HCT116 (cell line): ENCODE measurements around the gene SASS6. TPM values are rescaled to one million over a fixed set of nuclear protein-coding genes. Genes with fewer than 3 reads are reported as not detected.
A peak's percentile ranks its signal among the peaks of the same experiment; 100 is the strongest.

Source experiments
- ATAC-seq: fragments of 200-7000 bp; cut with Tn5 transposase; 2 replicates; pipeline ENCODE4 v1.9.1; 2020; ENCODE audit warnings: mild to moderate bottlenecking, moderate library complexity
- BruUV-seq: library from RNA; stranded (reverse); fragments of 400-500 nt; replicated peaks from 2 replicates; lab custom pipeline; 2021; lab: Mats Ljungman, UMichigan
- CTCF ChIA-PET: fragments of 300-600 bp; sonication (Branson Sonifier 250); formaldehyde crosslinking; loops from one replicate; lab custom pipeline; 2021; ENCODE audit warnings: antibody characterized with exemption; lab: Charles Lee
- POLR2A ChIA-PET: fragments of 300-600, 350-600 bp; sonication (Branson Sonifier 250); formaldehyde crosslinking; loops from one replicate; lab custom pipeline; 2021; ENCODE audit warnings: antibody characterized with exemption; lab: Charles Lee
- RAD21 ChIA-PET, 2 experiments: fragments of 300-600 bp; sonication (Branson Sonifier 250); formaldehyde crosslinking; loops; one replicate each; lab custom pipeline; 2023; ENCODE audit warnings: low total read pairs in 2 of 2; ENCODE audit not compliant: uncharacterized antibody in 2 of 2, unreplicated experiment in 2 of 2, low non-redundant PET in 1 of 2; lab: Charles Lee
- DNase-seq: peaks from one replicate; pipeline ENCODE4 v3.0.0-alpha.2; 2010; ENCODE audit warnings: low read depth, low spot score
- H2AFZ ChIP-seq: fragments of 200-600 bp; shearing (Covaris generic), sonication (generic); 2 replicates; pipeline ENCODE4 v1.6.1; 2017; ENCODE audit warnings: low read depth, mixed run types, mixed read lengths, antibody characterized with exemption, low read length; ENCODE audit not compliant: poor library complexity, severe bottlenecking
- H3K27ac ChIP-seq: 2 replicates; pipeline ENCODE4 v1.5.1; 2012; ENCODE audit warnings: low read depth, low read length
- H3K27me3 ChIP-seq: fragments of 200-600 bp; sonication (generic); 2 replicates; pipeline ENCODE4 v1.6.1; 2016; ENCODE audit warnings: mixed run types, low read length, mixed read lengths; ENCODE audit not compliant: insufficient read depth
- H3K36me3 ChIP-seq, 2 experiments: fragments of 200-500 bp in 1 of 2; fragments of 200-600 bp in 1 of 2; sonication (Bioruptor generic) in 1 of 2; sonication (generic) in 1 of 2; 2 replicates each; pipeline versions ENCODE4 v1.5.1 to v1.6.1; 2014 to 2016; ENCODE audit warnings: low read length in 2 of 2, inconsistent platforms in 1 of 2, mixed read lengths in 1 of 2, mixed run types in 1 of 2; ENCODE audit not compliant: insufficient read depth in 2 of 2, control insufficient read depth in 1 of 2
- H3K4me1 ChIP-seq, 2 experiments: fragments of 200-600 bp in 1 of 2; sonication (generic) in 1 of 2; 2 replicates each; pipeline versions ENCODE4 v1.5.1 to v1.6.1; 2012 to 2017; ENCODE audit warnings: low read length in 2 of 2, inconsistent platforms in 1 of 2, mild to moderate bottlenecking in 1 of 2, mixed read lengths in 1 of 2, mixed run types in 1 of 2, moderate library complexity in 1 of 2; ENCODE audit not compliant: insufficient read depth in 2 of 2, control insufficient read depth in 1 of 2
- H3K4me2 ChIP-seq: fragments of 200-600 bp; sonication (generic); 2 replicates; pipeline ENCODE4 v1.6.1; 2017; ENCODE audit warnings: mixed run types, low read length, mixed read lengths
- H3K4me3 ChIP-seq, 2 experiments: fragments of 200-600 bp in 1 of 2; sonication (generic) in 1 of 2; replicated peaks in 1 of 2; 2 replicates each; pipeline ENCODE4 v1.5.1; 2011 to 2016; ENCODE audit warnings: low read length in 2 of 2, control low read depth in 1 of 2, low read depth in 1 of 2, mild to moderate bottlenecking in 1 of 2, mixed read lengths in 1 of 2, mixed run types in 1 of 2
- H3K79me2 ChIP-seq: fragments of 200-600 bp; sonication (generic); 2 replicates; pipeline ENCODE4 v1.6.1; 2017; ENCODE audit warnings: mild to moderate bottlenecking, mixed run types, low read length, moderate library complexity, mixed read lengths; ENCODE audit not compliant: insufficient read depth
- H3K9ac ChIP-seq: fragments of 200-600 bp; sonication (generic); 2 replicates; pipeline ENCODE4 v1.6.1; 2016; ENCODE audit warnings: low read length, mixed read lengths
- H3K9me2 ChIP-seq: fragments of 200-600 bp; sonication (generic), shearing (Covaris generic); 2 replicates; pipeline ENCODE4 v1.6.1; 2017; ENCODE audit warnings: mixed run types, mild to moderate bottlenecking, moderate library complexity; ENCODE audit not compliant: insufficient read depth
- H3K9me3 ChIP-seq, 2 experiments: fragments of 200-500 bp in 1 of 2; fragments of 200-600 bp in 1 of 2; sonication (Bioruptor generic) in 1 of 2; sonication (generic) in 1 of 2; 2 replicates each; pipeline ENCODE4 v1.6.1; 2014 to 2017; ENCODE audit warnings: low read length in 2 of 2, mixed read lengths in 2 of 2, inconsistent platforms in 1 of 2, low read depth in 1 of 2, mild to moderate bottlenecking in 1 of 2, mixed run types in 1 of 2, moderate library complexity in 1 of 2; ENCODE audit not compliant: control insufficient read depth in 1 of 2, insufficient read depth in 1 of 2
- H4K20me1 ChIP-seq: fragments of 200-600 bp; sonication (generic), shearing (Covaris generic); 2 replicates; pipeline ENCODE4 v1.6.1; 2017; ENCODE audit warnings: mixed run types, mild to moderate bottlenecking, moderate library complexity; ENCODE audit not compliant: insufficient read depth
- CBX3 ChIP-seq: IDR thresholded peaks from 2 replicates; pipeline ENCODE4 v1.6.1; 2012; ENCODE audit warnings: low read depth
- CEBPB ChIP-seq: IDR thresholded peaks from 2 replicates; pipeline ENCODE4 v1.6.1; 2012; ENCODE audit warnings: low read depth
- EZH2 ChIP-seq: fragments of 200-600 bp; sonication (generic); IDR thresholded peaks from 2 replicates; pipeline ENCODE4 v1.6.1; 2017; ENCODE audit warnings: antibody characterized with exemption, mixed run types
- JUND ChIP-seq: IDR thresholded peaks from 2 replicates; pipeline ENCODE4 v1.6.1; 2012
- POLR2A ChIP-seq: IDR thresholded peaks from 2 replicates; pipeline ENCODE4 v1.7.0; 2011; ENCODE audit warnings: borderline replicate concordance; ENCODE audit not compliant: insufficient read depth, insufficient read length; ENCODE audit errors: extremely low read depth
- POLR2AphosphoS5 ChIP-seq: IDR thresholded peaks from 2 replicates; pipeline ENCODE4 v1.6.1; 2011; ENCODE audit warnings: mild to moderate bottlenecking, low read depth, low read length, moderate library complexity
- RAD21 ChIP-seq: IDR thresholded peaks from 2 replicates; pipeline ENCODE4 v1.6.1; 2012; ENCODE audit warnings: low read depth, mild to moderate bottlenecking
- SIN3A ChIP-seq: IDR thresholded peaks from 2 replicates; pipeline ENCODE4 v1.6.1; 2012; ENCODE audit warnings: low read depth
- SRF ChIP-seq: IDR thresholded peaks from 2 replicates; pipeline ENCODE4 v1.6.1; 2012; ENCODE audit warnings: low read depth
- TCF7L2 ChIP-seq: IDR thresholded peaks from 2 replicates; pipeline ENCODE4 v1.7.0; 2011; ENCODE audit warnings: borderline replicate concordance, inconsistent platforms; ENCODE audit not compliant: insufficient read depth, insufficient read length; ENCODE audit errors: extremely low read depth
- YY1 ChIP-seq: IDR thresholded peaks from 2 replicates; pipeline ENCODE4 v1.6.1; 2011; ENCODE audit warnings: low read length, low read depth, moderate library complexity, mild to moderate bottlenecking; ENCODE audit not compliant: insufficient replicate concordance; ENCODE audit errors: extremely low read depth
- ZFX ChIP-seq: fragments of 450-650 bp; IDR thresholded peaks from 2 replicates; pipeline ENCODE4 v1.6.1; 2017
- ZNF274 ChIP-seq: fragments of 200-500 bp; sonication (Bioruptor generic); IDR thresholded peaks from 2 replicates; pipeline ENCODE4 v1.6.1; 2014; ENCODE audit warnings: mild to moderate bottlenecking, low read depth, low read length, inconsistent platforms
- intact Hi-C: fragments of 100-400 bp; cut with micrococcal nuclease; formaldehyde crosslinking; loops from 2 replicates; pipeline ENCODE4 v1.10.0; 2022
- total RNA-seq: library from RNA; stranded (reverse); gene quantifications from one replicate; pipeline ENCODE4 v1.2.1, GENCODE V29; 2021; ENCODE audit not compliant: unreplicated experiment
- TF ChIP-seq, protein P1 (sequence below): IDR thresholded peaks from 2 replicates; pipeline ENCODE4 v1.6.1; 2011; ENCODE audit warnings: mild to moderate bottlenecking, low read length, moderate library complexity; ENCODE audit not compliant: insufficient replicate concordance; ENCODE audit errors: extremely low read depth
- TF ChIP-seq, protein P2 (sequence below): IDR thresholded peaks from 2 replicates; pipeline ENCODE4 v1.6.1; 2012; ENCODE audit warnings: low read depth

The SASS6 gene
- total RNA-seq, 1 experiment from 2014 or later = 13.7 TPM

DNA sequence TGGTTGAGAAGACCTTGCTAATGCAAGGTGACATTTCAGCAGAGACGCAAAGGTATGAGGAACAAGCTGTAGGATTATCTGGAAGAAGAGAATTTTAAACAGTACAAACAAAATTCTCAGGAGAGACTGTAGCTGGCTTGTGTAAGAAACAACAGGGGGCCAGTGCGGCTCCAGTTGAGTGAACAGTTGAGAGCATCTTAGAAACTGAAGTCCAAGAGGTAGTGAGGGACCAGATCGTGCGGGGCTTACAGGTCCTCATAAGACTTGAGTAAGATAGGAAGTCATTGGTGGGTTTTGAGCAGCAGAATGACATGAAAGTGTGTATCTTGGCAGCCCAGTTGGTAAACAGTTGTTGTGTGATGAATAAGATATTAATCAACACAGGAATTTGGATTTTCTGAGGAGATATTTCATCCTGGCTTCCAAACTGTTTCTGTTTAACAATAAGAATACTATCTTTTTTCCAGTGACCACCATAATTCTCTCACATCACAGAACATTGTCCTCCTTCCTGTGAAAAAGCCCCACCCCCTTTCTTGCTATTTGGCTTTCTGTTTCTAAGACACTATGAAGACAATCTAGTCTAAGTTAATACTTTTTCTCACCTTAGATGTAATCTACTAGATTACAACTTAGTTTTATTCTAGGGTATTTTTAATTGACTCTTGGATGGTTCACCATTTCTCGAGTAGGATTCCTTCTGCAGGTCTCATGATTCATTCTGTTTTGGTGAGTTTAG, 62.4 kb downstream of the SASS6 start:
- no peaks in the 10 kb centered on the region for H4K20me1 ChIP-seq
- CTCF ChIA-PET = no interaction called here
- ATAC-seq = no peak
- H3K9me3 ChIP-seq = no peaks in the 10 kb centered on the region
- POLR2A ChIA-PET = no interaction called here
- peaks cover 14% of the 10 kb centered on the region for H3K79me2 ChIP-seq
- H3K9ac ChIP-seq = no peak overlapping the region
- H2AFZ ChIP-seq = no peak overlapping the region
- H3K4me2 ChIP-seq = no peak overlapping the region
- H3K27me3 ChIP-seq = no peaks in the 10 kb centered on the region
- no peak overlapping the region for H3K27ac ChIP-seq
- RAD21 ChIA-PET = no interaction called here
- H3K9me2 ChIP-seq = no peaks in the 10 kb centered on the region
- intact Hi-C loops = no loop called here
- peaks cover 19 to 24% of the 10 kb centered on the region in 2 experiments; a peak in 3 of 4 replicates for H3K36me3 ChIP-seq
- peaks cover 0 to 2% of the 10 kb centered on the region in 2 experiments; a peak in 1 of 4 replicates for H3K4me1 ChIP-seq
- BruUV-seq = TSS peak; percentile 10
- TF ChIP-seq ZNF274 = no peak
- no peak for TF ChIP-seq CEBPB
- no peak for TF ChIP-seq SIN3A
- TF ChIP-seq EZH2 = no peak
- no peak for TF ChIP-seq POLR2A
- no peak for TF ChIP-seq JUND
- no peak for TF ChIP-seq TCF7L2
- TF ChIP-seq YY1 = no peak
- TF ChIP-seq, all 23 proteins: peak for 0
- DNase-seq = no peak
- no peak overlapping the region for H3K4me3 ChIP-seq

DNA sequence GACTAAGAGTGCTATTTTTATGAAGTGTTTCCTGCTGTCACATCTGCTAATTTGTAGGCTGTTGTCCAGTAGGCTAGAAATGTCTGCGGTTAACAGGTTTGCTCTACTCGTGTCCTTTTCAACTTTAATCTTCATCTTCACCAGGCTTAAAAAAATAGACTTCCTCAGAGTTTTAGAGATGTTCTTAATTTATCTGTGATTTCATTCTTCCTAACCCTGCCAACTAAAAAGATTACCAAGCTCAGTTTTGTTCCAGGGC, 66.8 kb downstream of the SASS6 start:
- no peak for TF ChIP-seq EZH2
- no peak for TF ChIP-seq SRF
- TF ChIP-seq CBX3 = no peak
- TF ChIP-seq ZFX = no peak
- TF ChIP-seq ZNF274 = no peak
- TF ChIP-seq RAD21 = no peak
- no peak for TF ChIP-seq POLR2AphosphoS5
- TF ChIP-seq JUND = no peak
- no peak for TF ChIP-seq CEBPB
- TF ChIP-seq, protein P1, sequence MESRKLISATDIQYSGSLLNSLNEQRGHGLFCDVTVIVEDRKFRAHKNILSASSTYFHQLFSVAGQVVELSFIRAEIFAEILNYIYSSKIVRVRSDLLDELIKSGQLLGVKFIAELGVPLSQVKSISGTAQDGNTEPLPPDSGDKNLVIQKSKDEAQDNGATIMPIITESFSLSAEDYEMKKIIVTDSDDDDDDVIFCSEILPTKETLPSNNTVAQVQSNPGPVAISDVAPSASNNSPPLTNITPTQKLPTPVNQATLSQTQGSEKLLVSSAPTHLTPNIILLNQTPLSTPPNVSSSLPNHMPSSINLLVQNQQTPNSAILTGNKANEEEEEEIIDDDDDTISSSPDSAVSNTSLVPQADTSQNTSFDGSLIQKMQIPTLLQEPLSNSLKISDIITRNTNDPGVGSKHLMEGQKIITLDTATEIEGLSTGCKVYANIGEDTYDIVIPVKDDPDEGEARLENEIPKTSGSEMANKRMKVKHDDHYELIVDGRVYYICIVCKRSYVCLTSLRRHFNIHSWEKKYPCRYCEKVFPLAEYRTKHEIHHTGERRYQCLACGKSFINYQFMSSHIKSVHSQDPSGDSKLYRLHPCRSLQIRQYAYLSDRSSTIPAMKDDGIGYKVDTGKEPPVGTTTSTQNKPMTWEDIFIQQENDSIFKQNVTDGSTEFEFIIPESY = no peak
- TF ChIP-seq, protein P2, sequence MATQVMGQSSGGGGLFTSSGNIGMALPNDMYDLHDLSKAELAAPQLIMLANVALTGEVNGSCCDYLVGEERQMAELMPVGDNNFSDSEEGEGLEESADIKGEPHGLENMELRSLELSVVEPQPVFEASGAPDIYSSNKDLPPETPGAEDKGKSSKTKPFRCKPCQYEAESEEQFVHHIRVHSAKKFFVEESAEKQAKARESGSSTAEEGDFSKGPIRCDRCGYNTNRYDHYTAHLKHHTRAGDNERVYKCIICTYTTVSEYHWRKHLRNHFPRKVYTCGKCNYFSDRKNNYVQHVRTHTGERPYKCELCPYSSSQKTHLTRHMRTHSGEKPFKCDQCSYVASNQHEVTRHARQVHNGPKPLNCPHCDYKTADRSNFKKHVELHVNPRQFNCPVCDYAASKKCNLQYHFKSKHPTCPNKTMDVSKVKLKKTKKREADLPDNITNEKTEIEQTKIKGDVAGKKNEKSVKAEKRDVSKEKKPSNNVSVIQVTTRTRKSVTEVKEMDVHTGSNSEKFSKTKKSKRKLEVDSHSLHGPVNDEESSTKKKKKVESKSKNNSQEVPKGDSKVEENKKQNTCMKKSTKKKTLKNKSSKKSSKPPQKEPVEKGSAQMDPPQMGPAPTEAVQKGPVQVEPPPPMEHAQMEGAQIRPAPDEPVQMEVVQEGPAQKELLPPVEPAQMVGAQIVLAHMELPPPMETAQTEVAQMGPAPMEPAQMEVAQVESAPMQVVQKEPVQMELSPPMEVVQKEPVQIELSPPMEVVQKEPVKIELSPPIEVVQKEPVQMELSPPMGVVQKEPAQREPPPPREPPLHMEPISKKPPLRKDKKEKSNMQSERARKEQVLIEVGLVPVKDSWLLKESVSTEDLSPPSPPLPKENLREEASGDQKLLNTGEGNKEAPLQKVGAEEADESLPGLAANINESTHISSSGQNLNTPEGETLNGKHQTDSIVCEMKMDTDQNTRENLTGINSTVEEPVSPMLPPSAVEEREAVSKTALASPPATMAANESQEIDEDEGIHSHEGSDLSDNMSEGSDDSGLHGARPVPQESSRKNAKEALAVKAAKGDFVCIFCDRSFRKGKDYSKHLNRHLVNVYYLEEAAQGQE = no peak
- TF ChIP-seq TCF7L2 = no peak
- no peak for TF ChIP-seq SIN3A
- Histone ChIP-seq H4K20me1 (no peaks in the 10 kb centered on the region), H3K4me3 (no peak overlapping the region), H3K27me3 (no peaks in the 10 kb centered on the region), H3K4me1 (no peaks in the 10 kb centered on the region), H3K27ac (no peak overlapping the region), H3K4me2 (no peak overlapping the region), H3K9me2 (no peaks in the 10 kb centered on the region), H3K79me2 (peaks cover 26% of the 10 kb centered on the region), H3K36me3 (peaks cover 10 to 23% of the 10 kb centered on the region in 2 experiments; a peak in 3 of 4 replicates), H2AFZ (no peak overlapping the region), H3K9ac (no peak overlapping the region), H3K9me3 (no peaks in the 10 kb centered on the region)
- ChIA-PET RAD21 (no interaction called here), POLR2A (no interaction called here), CTCF (no interaction called here)
- ATAC-seq (no peak), DNase-seq (no peak)
- intact Hi-C loops = no loop called here
- no TSS peak for BruUV-seq
